GM19023 (cell line): ENCODE measurements around the gene ARID1B.

Source experiments
- ATAC-seq: cut with Tn5 transposase; IDR thresholded peaks from one replicate; pipeline ENCODE4 v1.9.1; 2021; ENCODE audit warnings: mild to moderate bottlenecking, moderate library complexity; ENCODE audit not compliant: unreplicated experiment

The ARID1B gene

DNA sequence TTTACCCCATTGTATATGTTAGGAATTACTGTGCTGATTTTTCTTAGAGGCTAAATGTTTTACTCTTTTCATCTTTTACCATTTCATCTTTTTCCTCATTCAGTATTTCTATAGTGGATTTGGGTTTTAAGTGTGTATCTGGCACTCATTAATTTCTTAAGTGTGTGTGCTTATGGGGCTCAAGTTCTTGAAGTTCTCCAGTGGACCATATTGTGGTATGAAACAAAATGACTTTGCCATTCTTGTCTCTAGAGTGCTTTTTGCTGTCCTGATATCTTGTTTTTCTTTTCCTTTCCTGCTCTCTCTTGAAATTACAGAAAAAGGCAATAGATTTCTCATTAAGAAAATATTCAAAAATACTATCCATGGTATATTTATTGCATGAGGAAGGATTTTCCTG is 123.1 kb downstream of the ARID1B start:
- ATAC-seq, result no peak

GRCh38 chr6:156901309-156902019 is 124.3 kb downstream of the ARID1B start:
- no peak for ATAC-seq

DNA sequence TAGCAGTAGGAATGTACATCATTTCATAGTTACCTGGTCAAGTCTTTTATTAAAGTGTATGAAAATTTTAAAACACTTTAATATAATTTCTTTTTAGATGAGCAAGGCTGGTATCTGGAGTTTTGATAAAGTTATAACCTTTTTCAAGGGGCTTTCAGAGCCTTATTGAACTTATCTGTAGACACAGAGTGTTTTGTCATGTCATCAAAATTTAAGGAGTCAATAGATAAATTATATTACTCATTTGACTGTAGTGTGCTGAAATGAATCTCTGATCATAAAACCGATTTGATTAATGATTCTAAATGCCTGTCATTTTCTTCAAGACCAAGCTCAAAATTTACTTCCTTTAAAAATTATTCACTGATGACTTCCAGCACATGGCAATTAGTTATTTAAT is 125.6 kb downstream of the ARID1B start:
- ATAC-seq, result no peak

GRCh38 chr6:156904176-156904967 is 127.2 kb downstream of the ARID1B start:
- ATAC-seq, result no peak

GRCh38 chr6:156905801-156906200 is 128.6 kb downstream of the ARID1B start:
- ATAC-seq, result no peak

DNA sequence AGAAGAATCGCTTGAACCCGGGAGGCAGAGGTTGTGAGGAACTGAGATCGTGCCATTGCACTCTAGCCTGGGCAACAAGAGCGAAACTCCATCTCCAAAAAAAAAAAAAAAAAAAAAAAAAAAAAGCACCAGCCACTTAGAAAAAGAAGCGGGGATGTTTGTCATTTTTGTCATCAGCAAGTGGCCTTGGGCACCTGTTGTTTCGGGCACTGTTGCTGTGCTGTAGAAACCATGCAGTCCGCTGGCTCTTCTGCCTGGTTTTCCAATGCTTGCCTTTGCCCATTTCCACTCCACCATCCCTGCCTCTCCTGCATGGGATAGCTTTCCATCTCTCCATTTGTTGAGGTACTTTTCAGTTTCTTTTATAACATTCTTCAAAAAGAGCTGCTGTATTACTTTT is 129.3 kb downstream of the ARID1B start:
- no peak for ATAC-seq

DNA sequence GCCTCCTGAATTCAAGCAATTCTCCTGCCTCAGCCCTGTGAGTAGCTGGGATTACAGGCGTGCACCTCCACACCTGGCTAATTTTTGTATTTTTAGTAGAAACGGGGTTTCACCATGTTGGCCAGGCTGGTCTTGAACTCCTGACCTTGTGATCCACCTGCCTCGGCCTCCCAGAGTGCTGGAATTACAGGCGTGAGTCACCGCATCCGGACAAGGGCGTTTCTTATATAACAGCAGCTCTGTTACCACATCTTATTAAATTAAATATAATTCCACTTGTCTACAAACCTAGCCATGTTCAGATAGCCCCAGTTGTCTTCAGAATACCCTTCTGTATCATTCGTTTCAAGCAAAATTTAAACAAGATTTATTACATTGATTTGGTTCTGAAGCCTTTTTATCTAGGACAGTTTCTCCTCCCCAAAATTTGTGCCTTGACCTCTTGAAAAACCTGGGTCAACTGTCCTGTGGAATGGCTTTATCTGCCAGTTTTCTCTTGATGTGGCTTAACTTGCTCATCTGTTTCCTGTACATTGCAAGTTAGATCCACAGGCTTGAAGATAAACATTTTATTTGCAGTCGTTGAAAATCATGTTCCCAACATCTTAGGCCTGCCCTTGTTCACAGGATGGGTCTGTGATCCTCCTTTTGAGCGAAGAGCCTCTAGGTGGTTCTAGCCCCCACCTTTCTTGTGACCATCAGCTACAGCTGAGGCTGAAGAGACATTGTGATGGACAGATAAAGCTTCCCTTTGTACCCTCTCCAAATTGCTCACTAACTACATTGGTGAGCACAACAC is 132.2 kb downstream of the ARID1B start:
- no peak for ATAC-seq

GRCh38 chr6:156910011-156910334 is 132.8 kb downstream of the ARID1B start:
- ATAC-seq, result no peak

GRCh38 chr6:156910938-156911337 is 133.8 kb downstream of the ARID1B start:
- ATAC-seq, result no peak

- no peak for ATAC-seq
Observed at GRCh38 chr6:156911581-156911980, 134.4 kb downstream of the ARID1B start.

- no peak for ATAC-seq
Observed at GRCh38 chr6:156912431-156912830, 135.3 kb downstream of the ARID1B start.

DNA sequence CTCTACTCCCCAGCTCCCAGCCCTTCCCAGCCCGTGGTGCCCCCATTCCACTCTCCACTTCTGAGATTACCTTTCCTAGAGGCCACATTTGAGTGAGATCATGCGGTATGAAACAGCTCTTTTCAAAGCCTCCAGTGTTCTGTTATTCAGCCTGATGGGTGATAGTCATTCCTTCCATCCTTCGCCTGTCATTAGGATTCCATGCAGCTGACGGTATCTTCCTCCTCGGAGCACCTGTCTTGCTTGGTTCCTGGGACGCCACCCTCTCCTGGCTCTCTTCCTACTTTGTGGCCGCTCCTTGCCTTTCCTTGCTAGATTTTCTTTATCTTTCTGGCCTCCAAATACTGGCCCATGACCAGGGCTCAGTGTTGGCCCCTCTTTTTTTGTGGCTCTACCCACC is 137.0 kb downstream of the ARID1B start:
- ATAC-seq, result no peak

DNA sequence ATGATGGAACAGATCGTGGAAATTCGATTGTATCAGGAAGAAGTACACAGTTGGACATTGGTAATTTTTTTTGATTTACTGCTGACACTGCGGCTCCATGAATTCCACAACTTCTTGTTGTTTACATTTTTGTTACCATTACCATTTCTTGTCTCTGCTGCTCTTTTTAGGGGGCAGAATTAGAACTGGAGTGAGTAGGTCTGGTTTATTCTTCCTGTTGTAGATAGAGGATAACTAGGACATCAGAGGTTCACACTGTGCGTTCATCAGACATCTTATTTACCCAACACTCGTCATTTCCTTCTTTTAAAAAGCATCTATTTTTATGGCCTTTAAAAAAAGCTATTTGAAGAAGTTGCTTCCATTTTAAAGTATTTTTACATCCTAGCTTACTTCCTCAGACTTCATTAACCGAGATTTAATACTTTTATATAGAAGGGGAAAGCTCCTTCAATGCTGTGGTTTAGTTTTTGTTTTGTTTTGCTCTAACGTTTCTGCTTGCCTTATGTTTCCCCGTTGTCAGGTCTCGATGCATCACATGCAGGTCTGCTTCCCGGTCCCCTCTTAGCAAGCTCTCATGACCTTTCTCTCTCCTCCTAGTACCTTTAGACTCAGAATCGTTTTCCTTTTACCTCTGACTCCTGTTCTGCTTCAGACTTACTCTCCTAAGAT is 139.1 kb downstream of the ARID1B start:
- ATAC-seq, result no peak

DNA sequence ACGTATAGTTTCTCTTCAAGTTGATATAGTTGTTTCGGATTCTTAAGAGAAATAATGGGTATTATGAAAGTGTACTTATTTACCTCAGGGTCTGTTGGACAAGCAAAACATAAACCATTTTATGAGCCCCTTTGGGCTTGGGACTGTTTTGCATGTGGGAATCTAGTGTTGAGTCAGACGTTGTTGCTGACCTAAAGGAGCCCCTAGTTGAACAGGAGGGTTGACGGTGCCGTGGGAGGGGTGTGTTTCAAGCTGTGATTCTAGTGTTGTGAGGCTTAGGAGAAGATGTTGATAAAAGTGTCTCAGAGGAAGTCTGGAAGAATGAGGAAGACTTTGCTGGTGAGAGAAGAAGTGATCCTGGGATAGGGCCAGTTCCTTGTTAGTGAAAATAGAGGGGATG is 140.0 kb downstream of the ARID1B start:
- peak; percentile 55 for ATAC-seq

DNA sequence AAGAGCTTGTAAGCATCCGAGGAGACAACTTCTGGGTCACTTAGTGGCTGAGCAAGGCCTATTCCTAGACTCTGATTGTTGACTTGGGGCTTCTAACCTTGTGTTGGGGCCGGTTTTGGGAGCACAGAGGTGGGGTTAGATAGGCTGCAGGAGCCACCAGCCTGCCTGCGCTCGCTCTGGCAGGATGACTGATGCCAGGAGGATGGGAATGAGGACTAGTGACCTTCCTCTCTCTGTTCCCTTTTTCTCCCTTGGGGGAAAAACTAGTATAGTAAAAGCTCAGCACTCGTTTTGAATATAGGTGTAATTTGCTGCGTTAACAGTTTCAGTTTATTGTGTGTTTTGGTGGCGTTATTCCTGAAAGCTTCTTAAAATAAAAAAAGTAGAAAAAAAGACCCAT is 141.5 kb downstream of the ARID1B start:
- ATAC-seq, result no peak

DNA sequence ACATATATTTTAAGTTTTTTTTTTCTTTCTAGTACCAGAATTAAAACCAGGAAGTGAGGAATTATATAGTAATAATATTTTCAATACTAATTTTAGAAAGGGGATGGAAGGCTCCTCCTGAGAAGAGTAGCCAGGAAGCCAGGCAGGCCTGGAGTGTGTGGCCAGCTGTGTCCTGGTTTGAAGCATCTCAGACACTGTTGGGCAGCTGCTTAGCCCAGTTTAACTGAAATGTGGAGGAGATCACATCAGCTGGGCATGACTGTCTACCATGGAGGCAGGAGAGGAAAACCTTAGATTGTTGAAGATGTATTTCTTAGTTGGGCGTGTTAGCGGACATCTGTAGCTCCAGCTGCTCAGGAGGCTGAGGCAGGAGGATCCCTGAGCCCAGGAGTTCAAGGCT is 142.2 kb downstream of the ARID1B start:
- no peak for ATAC-seq

DNA sequence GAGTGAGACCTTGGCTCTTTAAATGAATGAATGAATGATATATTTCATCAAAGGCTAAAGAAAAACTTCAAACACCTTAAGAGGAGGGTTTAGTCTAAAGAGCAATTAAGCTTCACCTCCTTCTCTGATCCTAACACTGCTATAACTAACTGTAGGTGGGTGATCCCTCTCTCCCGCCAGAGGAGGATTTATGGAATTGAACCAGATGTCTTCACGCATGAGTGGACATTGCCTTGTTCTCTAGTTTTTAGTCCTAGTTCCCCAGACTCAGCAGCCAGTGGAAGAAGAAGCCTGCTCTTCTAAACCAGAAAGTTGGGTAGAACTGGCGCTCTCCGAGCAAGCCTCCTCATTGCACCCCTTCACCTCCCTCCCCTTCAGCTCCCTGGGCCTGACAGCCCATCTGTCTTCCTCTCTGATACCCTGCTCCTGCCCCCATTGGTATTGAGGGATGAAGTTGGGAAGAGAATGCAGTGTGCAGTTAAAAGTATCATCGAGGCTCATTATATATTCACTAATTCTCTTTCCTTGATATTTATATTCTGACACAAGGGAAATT is 142.7 kb downstream of the ARID1B start:
- ATAC-seq, result no peak

DNA sequence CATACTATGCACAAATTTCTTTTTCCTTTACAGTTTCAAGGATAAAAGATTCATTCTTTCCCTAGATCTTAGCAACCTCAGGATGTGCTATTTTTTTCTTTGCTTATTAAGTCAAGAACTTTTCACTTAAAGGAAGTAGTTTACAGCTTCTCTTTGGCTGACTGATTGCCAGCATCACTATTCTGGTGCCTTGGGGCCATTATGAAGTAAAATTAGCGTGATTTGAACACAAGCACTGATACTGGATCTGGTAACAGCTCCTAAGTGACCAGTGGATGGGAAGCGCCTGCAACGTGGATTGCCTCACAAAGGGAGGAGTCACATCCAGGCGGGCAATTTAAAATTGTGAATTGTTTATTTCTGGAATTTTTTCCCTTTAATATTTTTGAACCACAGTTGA is 147.1 kb downstream of the ARID1B start:
- ATAC-seq, result no peak

GRCh38 chr6:156925026-156925425 is 147.8 kb downstream of the ARID1B start:
- no peak for ATAC-seq

- peak; percentile 75 for ATAC-seq
Observed at GRCh38 chr6:156925718-156926607, 148.8 kb downstream of the ARID1B start.
